Prostate gland (tissue), 2 donors: Measurements from ENCODE around the gene SHISA2.
"Not testable (repeated sequence)": the region's sequence is repeated elsewhere in the genome, so short reads cannot be mapped to it uniquely, and the experiment has no call there.

ENCODE experiments used
- CTCF ChIP-seq, 4 experiments: fragments of 200-600 bp in 2 of 4; fragments of 450-650 bp in 2 of 4; sonication (generic) in 2 of 4; IDR thresholded peaks; 1 replicate in 3 of 4; 2 replicates in 1 of 4; pipeline ENCODE4 v1.5.1; 2016 to 2019; ENCODE audit warnings: antibody characterized with exemption in 4 of 4, mild to moderate bottlenecking in 2 of 4, moderate library complexity in 2 of 4
- POLR2A ChIP-seq: fragments of 450-650 bp; IDR thresholded peaks from one replicate; pipeline ENCODE4 v1.6.1; 2016; ENCODE audit warnings: antibody characterized with exemption, mild to moderate bottlenecking
- POLR2AphosphoS5 ChIP-seq: sonication (generic); formaldehyde crosslinking; IDR thresholded peaks from one replicate; pipeline ENCODE4 v1.6.1; 2017; ENCODE audit warnings: antibody characterized with exemption

GRCh38 chr13:26068372-26068771 is 16.6 kb upstream of the SHISA2 start:
- not testable (repeated sequence) for TF ChIP-seq CTCF (IDR thresholded peaks at IDR 0.05); POLR2A; POLR2AphosphoS5
